Endothelial cell of umbilical vein (primary cell): ENCODE measurements around the gene SLC26A6. TPM values are rescaled to one million over a fixed set of nuclear protein-coding genes. Genes with fewer than 3 reads are reported as not detected.
A peak's percentile ranks its signal among the peaks of the same experiment; 100 is the strongest.

Experiments used
- BruUV-seq: library from RNA; stranded (reverse); fragments of 400-500 nt; replicated peaks from 2 replicates; lab custom pipeline; 2021; lab: Mats Ljungman, UMichigan
- CTCF ChIA-PET: fragments of 300-600, 350-600 bp; sonication (Branson Sonifier 250); formaldehyde crosslinking; loops from one replicate; lab custom pipeline; 2021; ENCODE audit warnings: antibody characterized with exemption, inconsistent platforms; lab: Charles Lee
- POLR2A ChIA-PET: fragments of 300-600, 350-600 bp; sonication (Branson Sonifier 250); formaldehyde crosslinking; loops from one replicate; lab custom pipeline; 2021; ENCODE audit warnings: antibody characterized with exemption, inconsistent platforms; lab: Charles Lee
- DNase-seq: peaks from one replicate; pipeline ENCODE4 v3.0.0-alpha.2; 2011; ENCODE audit warnings: low read depth, low spot score
- FAIRE-seq: peaks from 2 replicates; lab custom pipeline; 2011; peaks lifted over from hg19 to GRCh38; lab: Jason Lieb, UNC
- H2AFZ ChIP-seq: 2 replicates; pipeline ENCODE4 v1.6.0; 2012; ENCODE audit warnings: low read depth, low read length, control low read depth, inconsistent platforms
- H3K27ac ChIP-seq: 2 replicates; pipeline ENCODE4 v1.5.1; 2011; ENCODE audit warnings: low read depth, mild to moderate bottlenecking, control low read depth, low read length, moderate library complexity; ENCODE audit not compliant: insufficient read depth
- H3K27me3 ChIP-seq, 2 experiments: 2 replicates each; pipeline versions ENCODE4 v1.6.0 to v1.6.1; 2011; ENCODE audit warnings: low read length in 2 of 2, mixed read lengths in 1 of 2; ENCODE audit not compliant: control insufficient read depth in 2 of 2, insufficient read depth in 2 of 2
- H3K36me3 ChIP-seq, 2 experiments: 2 replicates in 1 of 2; 3 replicates in 1 of 2; pipeline ENCODE4 v1.5.1; 2011; ENCODE audit warnings: low read length in 2 of 2, mild to moderate bottlenecking in 1 of 2, moderate library complexity in 1 of 2; ENCODE audit not compliant: control insufficient read depth in 2 of 2, insufficient read depth in 2 of 2; ENCODE audit errors: extremely low read depth in 1 of 2
- H3K4me1 ChIP-seq: 3 replicates; pipeline ENCODE4 v1.5.1; 2011; ENCODE audit warnings: mild to moderate bottlenecking, low read length; ENCODE audit not compliant: control insufficient read depth, insufficient read depth; ENCODE audit errors: extremely low read depth
- H3K4me2 ChIP-seq: 2 replicates; pipeline ENCODE4 v1.6.1; 2011; ENCODE audit warnings: low read length, control low read depth, mixed read lengths; ENCODE audit not compliant: insufficient read depth
- H3K4me3 ChIP-seq, 3 experiments: fragments of 200-600 bp in 1 of 3; sonication (generic), shearing (Covaris generic) in 1 of 3; replicated peaks in 1 of 3; 2 replicates each; pipeline ENCODE4 v1.5.1; 2011 to 2016; ENCODE audit warnings: control low read depth in 3 of 3, low read length in 3 of 3, mild to moderate bottlenecking in 2 of 3, inconsistent platforms in 1 of 3, low read depth in 1 of 3, moderate library complexity in 1 of 3; ENCODE audit not compliant: insufficient read depth in 1 of 3
- H3K79me2 ChIP-seq: 2 replicates; pipeline ENCODE4 v1.6.0; 2012; ENCODE audit warnings: low read length, inconsistent platforms; ENCODE audit not compliant: control insufficient read depth, insufficient read depth
- H3K9ac ChIP-seq: replicated peaks from 2 replicates; pipeline ENCODE3; 2011; ENCODE audit warnings: low read length, control low read depth; ENCODE audit not compliant: insufficient read depth; ENCODE audit errors: extremely low read depth
- H3K9me1 ChIP-seq: replicated peaks from 3 replicates; pipeline ENCODE4 v1.6.0; 2011; ENCODE audit warnings: mild to moderate bottlenecking, low read length; ENCODE audit not compliant: control insufficient read depth, insufficient read depth; ENCODE audit errors: extremely low read depth
- H3K9me3 ChIP-seq: replicated peaks from 2 replicates; pipeline ENCODE4 v1.5.1; 2012; ENCODE audit warnings: low read length, inconsistent platforms; ENCODE audit not compliant: control insufficient read depth, insufficient read depth
- H4K20me1 ChIP-seq: replicated peaks from 2 replicates; pipeline ENCODE3; 2011; ENCODE audit warnings: mild to moderate bottlenecking, low read length; ENCODE audit not compliant: control insufficient read depth, insufficient read depth; ENCODE audit errors: extremely low read depth
- CTCF ChIP-seq, 2 donors: IDR thresholded peaks; 1 replicate in 1 of 2; 2 replicates in 1 of 2; pipeline ENCODE4 v1.5.1; 2011; ENCODE audit warnings: low read length in 2 of 2, mild to moderate bottlenecking in 2 of 2, moderate library complexity in 2 of 2, control low read depth in 1 of 2, inconsistent platforms in 1 of 2, low read depth in 1 of 2; ENCODE audit not compliant: insufficient read depth in 1 of 2; ENCODE audit errors: extremely low read depth in 1 of 2
- EZH2 ChIP-seq: IDR thresholded peaks from 2 replicates; pipeline ENCODE4 v1.6.1; 2012; ENCODE audit warnings: borderline replicate concordance, low read depth, mild to moderate bottlenecking, moderate library complexity, low read length, inconsistent platforms; ENCODE audit not compliant: severe bottlenecking
- FOS ChIP-seq: IDR thresholded peaks from 2 replicates; pipeline ENCODE4 v1.6.1; 2011; ENCODE audit warnings: mild to moderate bottlenecking, low read length, moderate library complexity, borderline replicate concordance; ENCODE audit not compliant: insufficient read depth
- GATA2 ChIP-seq: IDR thresholded peaks from 2 replicates; pipeline ENCODE4 v1.7.0; 2011; ENCODE audit warnings: low read depth, mild to moderate bottlenecking, moderate library complexity, mixed read lengths, low read length; ENCODE audit not compliant: insufficient read length, insufficient read depth
- JUN ChIP-seq: IDR thresholded peaks from 2 replicates; pipeline ENCODE4 v1.6.1; 2011; ENCODE audit warnings: borderline replicate concordance, low read depth; ENCODE audit not compliant: insufficient read length, insufficient read depth
- MAX ChIP-seq: IDR thresholded peaks from 2 replicates; pipeline ENCODE4 v1.6.1; 2011; ENCODE audit not compliant: insufficient read depth, insufficient read length
- MYC ChIP-seq: IDR thresholded peaks from one replicate; pipeline ENCODE4 v1.6.1; 2011; ENCODE audit warnings: mild to moderate bottlenecking, low read depth, low read length
- POLR2A ChIP-seq: IDR thresholded peaks from 2 replicates; pipeline ENCODE4 v1.6.1; 2012; ENCODE audit warnings: low read depth, mild to moderate bottlenecking, control low read depth, low read length
- POLR2AphosphoS5 ChIP-seq: IDR thresholded peaks from 2 replicates; pipeline ENCODE4 v1.6.1; 2012; ENCODE audit warnings: low read depth, mild to moderate bottlenecking, control low read depth, low read length, moderate library complexity; ENCODE audit not compliant: insufficient read depth
- dilution Hi-C: fragments of 300-500 bp; cut with MboI; formaldehyde crosslinking; loops from one replicate; pipeline ENCODE4 v1.15.0; 2019; ENCODE audit warnings: low sequenced_read_pairs; ENCODE audit not compliant: extremely low pct_ligation_motif_present
- intact Hi-C: fragments of 100-400 bp; cut with micrococcal nuclease; formaldehyde crosslinking; loops from one replicate; pipeline ENCODE4 v1.10.0; 2022
- polyA plus RNA-seq, 4 experiments: library from polyadenylated mRNA; depleted of rRNA in 3 of 4; stranded (reverse) in 3 of 4; unstranded in 1 of 4; fragments of >200 nt; gene quantifications; 2 replicates each; pipeline versions ENCODE4 v1.2.1 to v1.2.3, GENCODE V29; 2011 to 2012; ENCODE audit warnings: missing spikeins in 1 of 4
- total RNA-seq: library from RNA; stranded (reverse); gene quantifications from 2 replicates; pipeline ENCODE4 v1.2.3, GENCODE V29; 2021

The SLC26A6 gene
- total and polyA plus RNA-seq, 2 donors (not counting 3 experiments of a cell fraction or from before 2014, with no cell fraction given), result 31.0 to 32.2 TPM

- H3K4me3 ChIP-seq, result no peak overlapping the region
- no peaks in the 10 kb centered on the region for H3K36me3 ChIP-seq
- H3K4me1 ChIP-seq, result peaks cover 6% of the 10 kb centered on the region
- H3K27me3 ChIP-seq, result peaks cover 8 to 10% of the 10 kb centered on the region in 2 experiments
- H3K4me2 ChIP-seq, result no peak overlapping the region
- H3K9me1 ChIP-seq, result no peaks in the 10 kb centered on the region
- TF ChIP-seq POLR2AphosphoS5 (no peak), JUN (no peak)
- no peaks in the 10 kb centered on the region for H3K79me2 ChIP-seq
- intact Hi-C loops (loop anchor here (2.0 kb wide), 1 partner anchor 21 kb away; the partner anchor contains the start of gene NCKIPSD), dilution Hi-C loops (no loop called here)
- H3K9me3 ChIP-seq, result no peaks in the 10 kb centered on the region
- H2AFZ ChIP-seq, result no peak overlapping the region
- ChIA-PET POLR2A (no interaction called here), CTCF (interaction anchor here (1.2 to 3.5 kb wide), 4 partner anchors 10 to 53 kb away, joined by 3 to 14 read pairs (median 4); partner anchors contain the start of genes IP6K2 and NCKIPSD)
- H3K9ac ChIP-seq, result no peak overlapping the region
- no peaks in the 10 kb centered on the region for H4K20me1 ChIP-seq
- no peak overlapping the region for H3K27ac ChIP-seq
- DNase-seq, result no peak
- FAIRE-seq, result no peak
- BruUV-seq, result no TSS peak
Measured at GRCh38 chr3:48664313-48664644, 29.0 kb upstream of the SLC26A6 start.

- intact Hi-C loops (loop anchor here (1.0 to 2.0 kb wide), 2 partner anchors 21 to 28 kb away; partner anchors contain the start of genes NCKIPSD and SLC26A6), dilution Hi-C loops (no loop called here)
- H3K9me3 ChIP-seq, result no peaks in the 10 kb centered on the region
- H3K4me2 ChIP-seq, result peak overlapping the region; percentile 60
- H2AFZ ChIP-seq, result peak overlapping the region; percentile 77
- peak overlapping the region; percentile 59 for H3K9ac ChIP-seq
- no peaks in the 10 kb centered on the region for H3K9me1 ChIP-seq
- H3K79me2 ChIP-seq, result no peaks in the 10 kb centered on the region
- H3K36me3 ChIP-seq, result no peaks in the 10 kb centered on the region
- peaks cover 6% of the 10 kb centered on the region for H3K4me1 ChIP-seq
- TF ChIP-seq JUN, result peak; percentile 46
- TF ChIP-seq CTCF (IDR thresholded peaks at IDR 0.05; ENCODE audit: extremely low read depth in 1 of 2, insufficient read depth in 1 of 2, low read depth in 1 of 2, low read length in 2 of 2), result peak; percentile 85 to 89
- peak; percentile 63 for TF ChIP-seq POLR2A
- TF ChIP-seq POLR2AphosphoS5, result peak; percentile 62
- TF ChIP-seq FOS, result no peak
- no peak for TF ChIP-seq MYC
- peak; percentile 53 for TF ChIP-seq EZH2
- no peak for TF ChIP-seq GATA2
- peak; percentile 63 for TF ChIP-seq MAX
- H4K20me1 ChIP-seq, result no peaks in the 10 kb centered on the region
- POLR2A ChIA-PET, result interaction anchor here (1.3 kb wide), 1 partner anchor 107 kb away, joined by 3 read pairs; the partner anchor contains the start of gene PFKFB4
- peaks cover 8 to 10% of the 10 kb centered on the region in 2 experiments for H3K27me3 ChIP-seq
- no TSS peak for BruUV-seq
- CTCF ChIA-PET, result interaction anchor here (0.8 to 3.5 kb wide), 9 partner anchors 10 to 227 kb away, joined by 3 to 20 read pairs (median 4); partner anchors contain the start of genes IP6K2, NCKIPSD and SLC26A6
- H3K27ac ChIP-seq, result peak overlapping the region; percentile 72
- DNase-seq (peak; percentile 87), FAIRE-seq (peak; percentile 97)
- H3K4me3 ChIP-seq, result peak overlapping the region; percentile 28 to 42 (median 28)
Measured at GRCh38 chr3:48663489-48664312, 28.4 kb upstream of the SLC26A6 start.
